Transverse colon (tissue), 4 donors: Measurements from ENCODE around the gene C2CD4D.
"Not testable (repeated sequence)": the region's sequence is repeated elsewhere in the genome, so short reads cannot be mapped to it uniquely, and the experiment has no call there.

Experiments used
- CTCF ChIP-seq, 5 experiments: fragments of 200-600 bp in 3 of 5; fragments of 450-650 bp in 2 of 5; sonication (generic) in 3 of 5; IDR thresholded peaks; 1 replicate in 2 of 5; 2 replicates in 3 of 5; pipeline ENCODE4 v1.5.1; 2016 to 2017; ENCODE audit warnings: antibody characterized with exemption in 5 of 5, inconsistent platforms in 3 of 5, mild to moderate bottlenecking in 2 of 5, moderate library complexity in 1 of 5
- POLR2A ChIP-seq: fragments of 450-650 bp; IDR thresholded peaks from one replicate; pipeline ENCODE4 v1.6.1; 2016; ENCODE audit warnings: antibody characterized with exemption, mild to moderate bottlenecking, moderate library complexity
- POLR2AphosphoS5 ChIP-seq, 3 donors: sonication (generic); formaldehyde crosslinking; IDR thresholded peaks; one replicate each; pipeline ENCODE4 v1.6.1; 2016; ENCODE audit warnings: antibody characterized with exemption in 3 of 3

- TF ChIP-seq CTCF (IDR thresholded peaks at IDR 0.05); POLR2A; POLR2AphosphoS5 (IDR thresholded peaks at IDR 0.05): not testable (repeated sequence)
Measured at GRCh38 chr1:151884879-151885278, 45.3 kb upstream of the C2CD4D start.
